GM23338 (cell line): ENCODE data around the gene BICDL1. TPM values are rescaled to one million over a fixed set of nuclear protein-coding genes. Genes with fewer than 3 reads are reported as not detected.

Experiments used
- ATAC-seq: fragments of 200-7000 bp; cut with Tn5 transposase; 3 replicates; pipeline ENCODE4 v1.9.1; 2020
- DNase-seq: peaks from one replicate; pipeline ENCODE4 v3.0.0-alpha.2; 2015; ENCODE audit warnings: low spot score
- H2AFZ ChIP-seq: fragments of 200-600 bp; sonication (generic); 2 replicates; pipeline ENCODE4 v1.8.0; 2016; ENCODE audit warnings: antibody characterized with exemption, mild to moderate bottlenecking, moderate library complexity
- H3F3A ChIP-seq: fragments of 200-600 bp; sonication (generic); replicated peaks from 2 replicates; pipeline ENCODE4 v1.8.0; 2017; ENCODE audit warnings: antibody characterized with exemption, mixed run types, low read depth
- H3K27ac ChIP-seq: fragments of 200-600 bp; sonication (generic); 2 replicates; pipeline ENCODE4 v1.6.1; 2016; ENCODE audit warnings: low read depth
- H3K27me3 ChIP-seq: fragments of 200-600 bp; sonication (generic); 2 replicates; pipeline ENCODE4 v1.8.0; 2016; ENCODE audit warnings: mild to moderate bottlenecking, mixed run types, moderate library complexity; ENCODE audit not compliant: insufficient read depth
- H3K36me3 ChIP-seq: fragments of 200-600 bp; sonication (generic); 2 replicates; pipeline ENCODE4 v1.8.0; 2016; ENCODE audit warnings: mild to moderate bottlenecking; ENCODE audit not compliant: insufficient read depth
- H3K4me1 ChIP-seq: fragments of 200-600 bp; sonication (generic); 2 replicates; pipeline ENCODE4 v1.8.0; 2016; ENCODE audit warnings: mild to moderate bottlenecking, moderate library complexity; ENCODE audit not compliant: insufficient read depth
- H3K4me2 ChIP-seq: fragments of 200-600 bp; sonication (generic); 2 replicates; pipeline ENCODE4 v1.7.1; 2017; ENCODE audit warnings: mixed run types
- H3K4me3 ChIP-seq: fragments of 200-600 bp; sonication (generic); 2 replicates; pipeline ENCODE4 v1.6.1; 2016; ENCODE audit warnings: mixed run types
- H3K79me2 ChIP-seq: fragments of 200-600 bp; sonication (generic); replicated peaks from 2 replicates; pipeline ENCODE4 v1.8.0; 2017; ENCODE audit warnings: mild to moderate bottlenecking; ENCODE audit not compliant: insufficient read depth
- H3K9me2 ChIP-seq: fragments of 200-600 bp; sonication (generic); 2 replicates; pipeline ENCODE4 v1.8.0; 2017; ENCODE audit not compliant: insufficient read depth
- H4K20me1 ChIP-seq: fragments of 200-600 bp; sonication (generic); replicated peaks from 2 replicates; pipeline ENCODE4 v1.8.0; 2017; ENCODE audit warnings: mild to moderate bottlenecking; ENCODE audit not compliant: insufficient read depth
- H3K27ac Mint-ChIP-seq: 2 replicates; pipeline ENCODE4 v1.8.0; 2020; ENCODE audit warnings: inconsistent platforms, mild to moderate bottlenecking, moderate library complexity, mixed read lengths
- H3K27me3 Mint-ChIP-seq: 3 replicates; pipeline ENCODE4 v1.8.0; 2022; ENCODE audit warnings: low read depth, mild to moderate bottlenecking, moderate library complexity, mixed read lengths, inconsistent platforms; ENCODE audit not compliant: insufficient read depth, poor library complexity
- H3K36me3 Mint-ChIP-seq: 3 replicates; pipeline ENCODE4 v1.8.0; 2021; ENCODE audit warnings: low read depth, mild to moderate bottlenecking, inconsistent platforms, moderate library complexity, mixed read lengths
- H3K4me1 Mint-ChIP-seq: 3 replicates; pipeline ENCODE4 v1.8.0; 2020; ENCODE audit warnings: mild to moderate bottlenecking, inconsistent platforms, mixed read lengths
- H3K4me3 Mint-ChIP-seq: 3 replicates; pipeline ENCODE4 v1.8.0; 2021; ENCODE audit warnings: moderate library complexity, mild to moderate bottlenecking, inconsistent platforms, mixed read lengths
- H3K9me3 Mint-ChIP-seq: 3 replicates; pipeline ENCODE4 v1.8.0; 2020; ENCODE audit warnings: moderate library complexity, mild to moderate bottlenecking, inconsistent platforms, mixed read lengths
- CREB1 ChIP-seq: fragments of 250-450 bp; sonication (Bioruptor Pico); IDR thresholded peaks from 2 replicates; pipeline ENCODE4 v1.5.0; 2020; ENCODE audit warnings: low read depth, mild to moderate bottlenecking, moderate library complexity
- JUNB ChIP-seq: IDR thresholded peaks from one replicate; pipeline ENCODE4 v1.6.1; 2016; ENCODE audit warnings: antibody characterized with exemption; ENCODE audit not compliant: unreplicated experiment
- POLR2AphosphoS5 ChIP-seq: IDR thresholded peaks from 2 replicates; pipeline ENCODE4 v1.6.1; 2016; ENCODE audit warnings: antibody characterized with exemption, low read depth
- ZNF114 ChIP-seq: fragments of 250-450 bp; sonication (Bioruptor Pico); IDR thresholded peaks from 2 replicates; pipeline ENCODE4 v1.5.0; 2020; ENCODE audit warnings: mild to moderate bottlenecking, moderate library complexity
- ZNF331 ChIP-seq: fragments of 250-450 bp; sonication (Bioruptor Pico); IDR thresholded peaks from 2 replicates; pipeline ENCODE4 v1.5.0; 2020; ENCODE audit warnings: low read depth, mild to moderate bottlenecking, moderate library complexity
- polyA plus RNA-seq: library from polyadenylated mRNA; unstranded; fragments of >200 nt; fragmentation: Nextera tagmentation; extraction: Ambion mirVana; gene quantifications from 2 replicates; pipeline ENCODE4 v1.2.1, GENCODE V29; 2016
- total RNA-seq: library from RNA; depleted of rRNA; stranded (reverse); fragments of >200 nt; shearing (Covaris generic); gene quantifications from 2 replicates; pipeline ENCODE4 v1.2.3, GENCODE V29; 2014
- TF ChIP-seq, protein P1 (sequence below): fragments of 250-450 bp; sonication (Bioruptor Pico); IDR thresholded peaks from 2 replicates; pipeline ENCODE4 v1.5.0; 2020; ENCODE audit warnings: mild to moderate bottlenecking, moderate library complexity
- TF ChIP-seq, protein P2 (sequence below): IDR thresholded peaks from 2 replicates; pipeline ENCODE4 v1.6.1; 2016; ENCODE audit warnings: antibody characterized with exemption
- TF ChIP-seq, protein P3 (sequence below): IDR thresholded peaks from one replicate; pipeline ENCODE4 v1.6.1; 2018; ENCODE audit warnings: antibody characterized with exemption; ENCODE audit not compliant: unreplicated experiment

Gene BICDL1
- total and polyA plus RNA-seq, 2 experiments from 2014 or later = 14.0 to 25.7 TPM

DNA sequence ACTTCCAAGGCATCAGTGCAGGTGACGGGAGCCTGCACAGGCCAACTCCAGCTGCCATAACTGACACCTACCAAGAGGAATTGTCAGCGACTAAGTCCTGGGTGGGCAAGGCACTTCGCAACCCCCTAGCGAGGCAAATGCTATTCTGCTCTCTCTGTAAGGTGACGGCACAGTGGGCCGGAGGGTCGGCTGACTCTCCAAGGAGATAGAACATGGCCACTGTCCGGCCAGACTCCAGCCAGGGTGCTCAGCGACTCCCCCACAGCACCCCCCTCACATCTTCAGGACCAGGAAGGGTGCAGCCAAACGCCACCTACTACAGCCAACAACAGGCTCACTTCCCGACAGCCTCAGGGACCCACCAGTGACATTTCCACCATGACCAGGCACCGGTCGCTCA lies 114.3 kb downstream of the BICDL1 start:
- H3K4me3 ChIP-seq = no peak overlapping the region
- H3F3A ChIP-seq = no peaks in the 10 kb centered on the region; the same call in 1 of the 2 replicates
- no peaks in the 10 kb centered on the region for H3K9me2 ChIP-seq
- Mint-ChIP-seq H3K4me1 (peaks cover 26% of the 10 kb centered on the region), H3K27ac (no peak overlapping the region), H3K36me3 (peaks cover 52% of the 10 kb centered on the region), H3K4me3 (no peak overlapping the region), H3K27me3 (peaks cover 2% of the 10 kb centered on the region), H3K9me3 (no peaks in the 10 kb centered on the region)
- no peak overlapping the region for H2AFZ ChIP-seq
- no peaks in the 10 kb centered on the region for H3K27me3 ChIP-seq
- peaks cover 65% of the 10 kb centered on the region for H3K79me2 ChIP-seq
- peaks cover 3% of the 10 kb centered on the region; the same call in 1 of the 2 replicates for H4K20me1 ChIP-seq
- peaks cover 7% of the 10 kb centered on the region for H3K4me1 ChIP-seq
- no peak overlapping the region for H3K27ac ChIP-seq
- no peaks in the 10 kb centered on the region for H3K36me3 ChIP-seq
- no peak for DNase-seq
- no peak overlapping the region for H3K4me2 ChIP-seq
- no peak for ATAC-seq
- TF ChIP-seq ZNF114 (no peak), JUNB (no peak), POLR2AphosphoS5 (no peak)
- TF ChIP-seq, protein P1, sequence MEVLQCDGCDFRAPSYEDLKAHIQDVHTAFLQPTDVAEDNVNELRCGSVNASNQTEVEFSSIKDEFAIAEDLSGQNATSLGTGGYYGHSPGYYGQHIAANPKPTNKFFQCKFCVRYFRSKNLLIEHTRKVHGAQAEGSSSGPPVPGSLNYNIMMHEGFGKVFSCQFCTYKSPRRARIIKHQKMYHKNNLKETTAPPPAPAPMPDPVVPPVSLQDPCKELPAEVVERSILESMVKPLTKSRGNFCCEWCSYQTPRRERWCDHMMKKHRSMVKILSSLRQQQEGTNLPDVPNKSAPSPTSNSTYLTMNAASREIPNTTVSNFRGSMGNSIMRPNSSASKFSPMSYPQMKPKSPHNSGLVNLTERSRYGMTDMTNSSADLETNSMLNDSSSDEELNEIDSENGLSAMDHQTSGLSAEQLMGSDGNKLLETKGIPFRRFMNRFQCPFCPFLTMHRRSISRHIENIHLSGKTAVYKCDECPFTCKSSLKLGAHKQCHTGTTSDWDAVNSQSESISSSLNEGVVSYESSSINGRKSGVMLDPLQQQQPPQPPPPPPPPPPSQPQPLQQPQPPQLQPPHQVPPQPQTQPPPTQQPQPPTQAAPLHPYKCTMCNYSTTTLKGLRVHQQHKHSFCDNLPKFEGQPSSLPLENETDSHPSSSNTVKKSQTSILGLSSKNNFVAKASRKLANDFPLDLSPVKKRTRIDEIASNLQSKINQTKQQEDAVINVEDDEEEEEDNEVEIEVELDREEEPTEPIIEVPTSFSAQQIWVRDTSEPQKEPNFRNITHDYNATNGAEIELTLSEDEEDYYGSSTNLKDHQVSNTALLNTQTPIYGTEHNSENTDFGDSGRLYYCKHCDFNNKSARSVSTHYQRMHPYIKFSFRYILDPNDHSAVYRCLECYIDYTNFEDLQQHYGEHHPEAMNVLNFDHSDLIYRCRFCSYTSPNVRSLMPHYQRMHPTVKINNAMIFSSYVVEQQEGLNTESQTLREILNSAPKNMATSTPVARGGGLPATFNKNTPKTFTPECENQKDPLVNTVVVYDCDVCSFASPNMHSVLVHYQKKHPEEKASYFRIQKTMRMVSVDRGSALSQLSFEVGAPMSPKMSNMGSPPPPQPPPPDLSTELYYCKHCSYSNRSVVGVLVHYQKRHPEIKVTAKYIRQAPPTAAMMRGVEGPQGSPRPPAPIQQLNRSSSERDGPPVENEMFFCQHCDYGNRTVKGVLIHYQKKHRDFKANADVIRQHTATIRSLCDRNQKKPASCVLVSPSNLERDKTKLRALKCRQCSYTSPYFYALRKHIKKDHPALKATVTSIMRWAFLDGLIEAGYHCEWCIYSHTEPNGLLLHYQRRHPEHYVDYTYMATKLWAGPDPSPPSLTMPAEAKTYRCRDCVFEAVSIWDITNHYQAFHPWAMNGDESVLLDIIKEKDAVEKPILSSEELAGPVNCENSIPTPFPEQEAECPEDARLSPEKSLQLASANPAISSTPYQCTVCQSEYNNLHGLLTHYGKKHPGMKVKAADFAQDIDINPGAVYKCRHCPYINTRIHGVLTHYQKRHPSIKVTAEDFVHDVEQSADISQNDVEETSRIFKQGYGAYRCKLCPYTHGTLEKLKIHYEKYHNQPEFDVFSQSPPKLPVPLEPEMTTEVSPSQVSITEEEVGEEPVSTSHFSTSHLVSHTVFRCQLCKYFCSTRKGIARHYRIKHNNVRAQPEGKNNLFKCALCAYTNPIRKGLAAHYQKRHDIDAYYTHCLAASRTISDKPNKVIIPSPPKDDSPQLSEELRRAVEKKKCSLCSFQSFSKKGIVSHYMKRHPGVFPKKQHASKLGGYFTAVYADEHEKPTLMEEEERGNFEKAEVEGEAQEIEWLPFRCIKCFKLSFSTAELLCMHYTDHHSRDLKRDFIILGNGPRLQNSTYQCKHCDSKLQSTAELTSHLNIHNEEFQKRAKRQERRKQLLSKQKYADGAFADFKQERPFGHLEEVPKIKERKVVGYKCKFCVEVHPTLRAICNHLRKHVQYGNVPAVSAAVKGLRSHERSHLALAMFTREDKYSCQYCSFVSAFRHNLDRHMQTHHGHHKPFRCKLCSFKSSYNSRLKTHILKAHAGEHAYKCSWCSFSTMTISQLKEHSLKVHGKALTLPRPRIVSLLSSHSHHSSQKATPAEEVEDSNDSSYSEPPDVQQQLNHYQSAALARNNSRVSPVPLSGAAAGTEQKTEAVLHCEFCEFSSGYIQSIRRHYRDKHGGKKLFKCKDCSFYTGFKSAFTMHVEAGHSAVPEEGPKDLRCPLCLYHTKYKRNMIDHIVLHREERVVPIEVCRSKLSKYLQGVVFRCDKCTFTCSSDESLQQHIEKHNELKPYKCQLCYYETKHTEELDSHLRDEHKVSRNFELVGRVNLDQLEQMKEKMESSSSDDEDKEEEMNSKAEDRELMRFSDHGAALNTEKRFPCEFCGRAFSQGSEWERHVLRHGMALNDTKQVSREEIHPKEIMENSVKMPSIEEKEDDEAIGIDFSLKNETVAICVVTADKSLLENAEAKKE (CRISPR knock-in tag) = no peak
- TF ChIP-seq, protein P2, sequence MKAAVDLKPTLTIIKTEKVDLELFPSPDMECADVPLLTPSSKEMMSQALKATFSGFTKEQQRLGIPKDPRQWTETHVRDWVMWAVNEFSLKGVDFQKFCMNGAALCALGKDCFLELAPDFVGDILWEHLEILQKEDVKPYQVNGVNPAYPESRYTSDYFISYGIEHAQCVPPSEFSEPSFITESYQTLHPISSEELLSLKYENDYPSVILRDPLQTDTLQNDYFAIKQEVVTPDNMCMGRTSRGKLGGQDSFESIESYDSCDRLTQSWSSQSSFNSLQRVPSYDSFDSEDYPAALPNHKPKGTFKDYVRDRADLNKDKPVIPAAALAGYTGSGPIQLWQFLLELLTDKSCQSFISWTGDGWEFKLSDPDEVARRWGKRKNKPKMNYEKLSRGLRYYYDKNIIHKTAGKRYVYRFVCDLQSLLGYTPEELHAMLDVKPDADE = no peak

DNA sequence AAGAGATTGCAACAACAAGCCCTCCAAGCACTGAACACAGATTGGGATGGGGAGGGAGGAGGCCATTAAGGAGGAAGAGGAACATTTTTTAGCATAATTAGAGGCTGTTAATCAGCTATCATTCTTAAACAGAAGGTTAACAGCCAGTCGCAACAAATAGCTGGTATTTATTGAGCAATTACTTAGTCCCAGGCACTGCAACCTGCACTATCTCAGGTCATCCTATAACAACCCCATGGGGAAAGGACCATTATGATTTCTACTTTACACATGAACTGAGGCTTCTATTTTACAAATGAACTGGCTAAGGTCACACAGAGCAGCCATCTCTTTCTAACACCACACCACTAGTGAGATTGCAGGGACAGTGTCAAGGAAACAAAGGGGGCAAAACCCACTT lies 117.1 kb downstream of the BICDL1 start:
- H3K9me3 Mint-ChIP-seq = no peaks in the 10 kb centered on the region
- Histone ChIP-seq H3K4me2 (peak overlapping the region; percentile 63; the same call in 1 of the 2 replicates), H3K27me3 (no peaks in the 10 kb centered on the region), H3K9me2 (no peaks in the 10 kb centered on the region), H4K20me1 (peaks cover 6% of the 10 kb centered on the region), H2AFZ (no peak overlapping the region), H3K4me1 (peaks cover 23% of the 10 kb centered on the region), H3K79me2 (peaks cover 89% of the 10 kb centered on the region), H3K4me3 (no peak overlapping the region), H3K36me3 (no peaks in the 10 kb centered on the region), H3F3A (peaks cover 3% of the 10 kb centered on the region; the same call in 1 of the 2 replicates), H3K27ac (peak overlapping the region; percentile 72; the same call in 1 of the 2 replicates)
- peaks cover 4% of the 10 kb centered on the region for H3K27me3 Mint-ChIP-seq
- H3K4me3 Mint-ChIP-seq = no peak overlapping the region
- DNase-seq = no peak
- ATAC-seq = peak; percentile 4; the same call in 1 of the 3 replicates
- H3K4me1 Mint-ChIP-seq = peaks cover 42% of the 10 kb centered on the region
- H3K36me3 Mint-ChIP-seq = peaks cover 53% of the 10 kb centered on the region
- peak overlapping the region; percentile 53; the same call in 1 of the 2 replicates for H3K27ac Mint-ChIP-seq
- no peak for TF ChIP-seq CREB1
- TF ChIP-seq POLR2AphosphoS5 = no peak
- no peak for TF ChIP-seq ZNF331 (CRISPR knock-in tag)
- TF ChIP-seq, protein P3, sequence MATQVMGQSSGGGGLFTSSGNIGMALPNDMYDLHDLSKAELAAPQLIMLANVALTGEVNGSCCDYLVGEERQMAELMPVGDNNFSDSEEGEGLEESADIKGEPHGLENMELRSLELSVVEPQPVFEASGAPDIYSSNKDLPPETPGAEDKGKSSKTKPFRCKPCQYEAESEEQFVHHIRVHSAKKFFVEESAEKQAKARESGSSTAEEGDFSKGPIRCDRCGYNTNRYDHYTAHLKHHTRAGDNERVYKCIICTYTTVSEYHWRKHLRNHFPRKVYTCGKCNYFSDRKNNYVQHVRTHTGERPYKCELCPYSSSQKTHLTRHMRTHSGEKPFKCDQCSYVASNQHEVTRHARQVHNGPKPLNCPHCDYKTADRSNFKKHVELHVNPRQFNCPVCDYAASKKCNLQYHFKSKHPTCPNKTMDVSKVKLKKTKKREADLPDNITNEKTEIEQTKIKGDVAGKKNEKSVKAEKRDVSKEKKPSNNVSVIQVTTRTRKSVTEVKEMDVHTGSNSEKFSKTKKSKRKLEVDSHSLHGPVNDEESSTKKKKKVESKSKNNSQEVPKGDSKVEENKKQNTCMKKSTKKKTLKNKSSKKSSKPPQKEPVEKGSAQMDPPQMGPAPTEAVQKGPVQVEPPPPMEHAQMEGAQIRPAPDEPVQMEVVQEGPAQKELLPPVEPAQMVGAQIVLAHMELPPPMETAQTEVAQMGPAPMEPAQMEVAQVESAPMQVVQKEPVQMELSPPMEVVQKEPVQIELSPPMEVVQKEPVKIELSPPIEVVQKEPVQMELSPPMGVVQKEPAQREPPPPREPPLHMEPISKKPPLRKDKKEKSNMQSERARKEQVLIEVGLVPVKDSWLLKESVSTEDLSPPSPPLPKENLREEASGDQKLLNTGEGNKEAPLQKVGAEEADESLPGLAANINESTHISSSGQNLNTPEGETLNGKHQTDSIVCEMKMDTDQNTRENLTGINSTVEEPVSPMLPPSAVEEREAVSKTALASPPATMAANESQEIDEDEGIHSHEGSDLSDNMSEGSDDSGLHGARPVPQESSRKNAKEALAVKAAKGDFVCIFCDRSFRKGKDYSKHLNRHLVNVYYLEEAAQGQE = no peak
- TF ChIP-seq, protein P2 = no peak
